GM19239 (cell line): ENCODE measurements around the gene COL16A1.
A peak's percentile ranks its signal among the peaks of the same experiment; 100 is the strongest.
"Not testable (repeated sequence)": the region's sequence is repeated elsewhere in the genome, so short reads cannot be mapped to it uniquely, and the experiment has no call there.

ENCODE experiments used
- DNase-seq: peaks from one replicate; pipeline ENCODE4 v3.0.0; 2011; ENCODE audit warnings: low spot score; ENCODE audit not compliant: insufficient read length
- FAIRE-seq: peaks from 2 replicates; lab custom pipeline; 2011; peaks lifted over from hg19 to GRCh38; lab: Jason Lieb, UNC

The COL16A1 gene

DNA sequence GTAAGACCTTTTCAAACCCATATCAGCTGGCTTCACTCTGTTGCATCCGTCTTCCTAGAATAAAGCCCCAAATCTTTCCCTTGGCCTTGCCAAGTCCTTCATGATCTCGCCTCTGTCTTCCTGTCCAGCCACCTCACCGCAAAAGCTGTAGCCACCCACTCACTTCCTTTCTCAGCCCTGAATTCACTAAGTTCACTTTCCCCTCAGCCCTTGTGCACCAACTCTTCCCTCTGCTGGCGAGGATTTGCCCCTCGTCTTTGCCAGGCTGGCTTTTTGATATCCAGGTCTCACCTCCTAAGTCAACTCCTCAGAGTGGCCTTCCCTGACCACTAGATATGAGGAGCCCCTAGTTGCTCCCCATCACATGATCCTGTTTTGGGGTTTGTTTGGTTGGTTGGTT lies 3.9 kb upstream of the COL16A1 start:
- DNase-seq (no peak), FAIRE-seq (peak; percentile 91)

GRCh38 chr1:31707059-31707600 lies 3.3 kb upstream of the COL16A1 start:
- DNase-seq, FAIRE-seq: not testable (repeated sequence)

DNA sequence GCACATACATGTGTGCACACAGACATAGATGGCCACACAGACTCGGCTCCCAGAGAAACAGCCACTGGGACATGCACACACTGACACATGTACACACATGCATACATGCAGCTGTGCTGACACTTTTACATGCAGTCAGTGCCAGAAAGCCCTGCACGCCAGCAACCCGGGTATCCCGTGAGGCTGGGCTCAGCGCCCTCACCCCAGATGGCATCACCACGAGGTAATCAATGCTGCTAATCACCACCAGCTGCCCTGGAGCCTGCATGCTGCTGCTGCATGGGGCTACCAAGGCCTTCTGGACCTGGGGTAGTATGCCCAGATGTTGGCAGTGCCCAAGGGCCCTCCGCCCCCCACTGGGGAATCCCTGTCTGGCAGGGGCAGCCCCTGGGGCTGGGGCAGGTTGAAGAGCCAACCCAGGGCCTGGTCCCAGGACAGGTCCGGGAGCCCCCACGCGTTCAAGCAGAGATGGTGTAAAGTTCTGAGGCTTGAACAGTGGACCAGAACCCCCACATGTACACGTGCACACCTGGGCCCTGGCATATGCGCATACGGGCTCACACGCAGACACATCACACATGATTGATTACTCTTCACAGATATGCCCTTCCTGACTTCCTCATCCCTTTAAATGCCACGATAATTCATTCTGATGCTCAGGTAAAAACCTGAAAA lies 2.7 kb upstream of the COL16A1 start:
- DNase-seq (no peak), FAIRE-seq (no peak)

- DNase-seq (no peak), FAIRE-seq (no peak)
These were observed 1.5 kb upstream of the COL16A1 start for GRCh38 chr1:31705080-31705866.

DNA sequence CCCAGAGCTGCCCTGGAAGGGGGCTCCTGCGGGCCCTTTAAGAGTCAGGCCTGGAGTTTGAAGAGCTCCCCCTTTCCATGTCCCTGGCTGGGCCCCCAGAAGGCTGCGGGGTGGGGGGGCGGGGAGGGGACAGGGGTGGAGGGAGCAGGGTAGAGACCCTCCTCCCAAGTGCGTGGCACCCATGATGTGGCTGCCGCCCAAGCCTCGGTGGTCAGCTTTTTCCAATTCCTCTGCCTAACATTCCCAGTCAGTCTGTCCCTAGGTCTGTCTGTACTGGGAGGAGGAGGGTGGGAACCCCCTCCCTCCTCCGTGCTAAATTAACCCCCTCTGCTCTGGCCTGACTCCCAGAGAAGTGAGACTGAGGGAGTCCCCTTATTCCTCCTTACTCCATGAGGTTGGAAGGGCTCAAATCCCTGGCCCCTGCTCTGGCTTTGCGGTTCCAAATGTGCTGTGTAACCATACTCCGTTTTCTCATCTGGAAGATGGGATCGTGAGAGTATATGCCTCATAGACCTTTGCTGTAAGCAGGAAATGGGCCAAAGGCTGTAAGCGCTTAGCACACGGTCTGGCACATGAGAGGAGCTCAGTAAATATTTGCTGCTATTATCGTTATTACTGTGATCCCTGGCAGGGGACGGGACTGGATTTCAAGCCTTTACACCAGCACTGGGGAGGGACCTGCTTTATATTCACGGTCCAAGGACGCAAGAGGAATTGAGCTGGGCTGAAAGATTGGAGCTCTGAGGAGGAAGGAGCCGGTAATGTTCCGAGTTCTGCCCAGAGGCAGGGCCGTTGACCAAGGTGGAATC lies 658 bp upstream of the COL16A1 start:
- FAIRE-seq, result peak; percentile 63

GRCh38 chr1:31702836-31703404 lies 897 bp downstream of the COL16A1 start:
- DNase-seq (no peak), FAIRE-seq (no peak)

More for the DNA sequence above, 658 bp upstream of the COL16A1 start:
- no peak for DNase-seq

DNA sequence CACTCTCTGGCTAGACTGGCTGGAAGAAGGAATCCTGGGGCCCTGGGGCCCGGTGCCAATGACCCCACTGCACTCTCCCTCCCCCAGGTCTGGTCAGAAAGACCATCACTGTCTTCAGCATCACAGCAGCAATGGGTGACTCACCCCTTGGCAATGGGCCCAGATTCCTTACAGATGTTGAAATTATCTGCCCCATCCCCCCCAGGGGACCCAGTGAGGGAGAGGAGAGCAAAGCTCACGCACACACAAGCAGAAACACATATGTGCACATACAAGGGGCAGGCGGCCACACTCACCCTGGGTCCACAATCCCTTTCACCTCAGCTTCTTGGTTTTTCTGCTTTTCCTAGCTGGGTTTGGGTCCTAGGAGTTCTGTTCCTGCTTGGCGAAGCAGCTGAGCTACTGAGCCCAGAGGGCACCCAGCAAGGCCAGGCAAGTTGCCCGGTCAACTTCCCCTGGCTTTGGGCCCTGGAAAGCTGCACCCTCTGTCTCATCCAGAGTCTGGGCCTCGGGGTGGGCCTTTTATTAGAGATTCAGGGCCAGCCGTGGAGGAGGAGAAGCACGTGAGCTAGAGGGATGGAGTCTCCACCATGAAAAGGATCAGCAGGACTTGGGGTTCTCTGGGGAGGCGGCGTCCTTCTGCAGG lies 2.6 kb downstream of the COL16A1 start:
- no peak for FAIRE-seq
- no peak for DNase-seq

DNA sequence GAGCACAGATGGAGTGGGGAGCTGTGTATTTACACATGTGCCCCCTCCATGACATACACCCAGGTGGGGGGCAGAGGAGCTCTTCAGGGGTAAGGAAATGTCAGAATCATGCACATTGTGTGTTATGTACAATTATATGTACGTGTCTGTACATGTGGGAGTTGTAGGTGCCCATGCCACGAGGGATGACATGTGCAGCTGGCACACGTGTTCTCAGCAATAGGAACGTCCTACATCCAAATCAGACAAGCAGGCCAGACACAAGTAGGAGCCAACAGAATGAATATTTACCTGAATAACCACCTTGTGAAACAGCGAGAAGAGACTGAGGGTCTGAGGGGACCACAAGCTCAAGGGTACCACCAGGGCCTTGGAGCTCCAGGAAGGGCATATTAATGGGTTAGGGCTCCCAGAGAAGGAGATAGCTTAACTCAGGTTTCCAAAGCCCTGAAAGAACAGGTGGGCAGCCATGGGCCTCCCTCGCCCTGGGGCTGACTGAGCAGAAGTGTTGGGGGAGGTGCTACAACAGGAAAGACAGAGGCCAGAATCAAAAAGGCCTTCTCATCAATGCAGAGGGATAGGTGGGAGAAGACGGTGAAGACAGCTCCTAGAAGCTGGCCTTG lies 3.2 kb downstream of the COL16A1 start:
- DNase-seq (no peak), FAIRE-seq (no peak)

DNA sequence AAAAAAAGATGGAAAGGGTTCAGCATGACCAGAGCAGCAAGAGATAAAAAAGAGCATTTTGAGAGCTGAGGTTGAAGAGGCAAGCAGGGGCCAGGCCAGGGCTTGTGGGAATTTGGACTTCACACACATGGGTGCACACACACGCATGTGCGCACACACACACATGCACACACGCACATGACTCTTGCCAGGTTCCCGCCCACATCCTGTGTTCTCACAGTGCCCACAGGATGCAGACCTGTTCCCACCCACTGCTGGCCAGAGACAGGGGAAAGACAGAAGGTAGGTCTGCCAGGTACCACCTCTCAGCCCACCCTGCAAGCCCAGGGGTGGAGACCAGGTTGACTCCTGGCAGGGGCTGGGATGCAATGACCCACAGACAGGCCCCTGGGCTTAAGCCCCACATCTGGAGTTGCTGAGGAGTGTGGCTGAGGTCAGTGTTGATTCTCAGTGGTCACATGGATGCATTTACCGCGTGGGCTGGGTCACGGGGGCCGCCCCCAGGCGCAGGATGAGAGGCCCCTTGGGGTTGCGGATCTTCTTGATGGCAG lies 4.4 kb downstream of the COL16A1 start:
- FAIRE-seq, result no peak

GRCh38 chr1:31697369-31697984 lies 6.3 kb downstream of the COL16A1 start:
- FAIRE-seq (no peak), DNase-seq (no peak)

More for the DNA sequence above, 4.4 kb downstream of the COL16A1 start:
- DNase-seq, result no peak

DNA sequence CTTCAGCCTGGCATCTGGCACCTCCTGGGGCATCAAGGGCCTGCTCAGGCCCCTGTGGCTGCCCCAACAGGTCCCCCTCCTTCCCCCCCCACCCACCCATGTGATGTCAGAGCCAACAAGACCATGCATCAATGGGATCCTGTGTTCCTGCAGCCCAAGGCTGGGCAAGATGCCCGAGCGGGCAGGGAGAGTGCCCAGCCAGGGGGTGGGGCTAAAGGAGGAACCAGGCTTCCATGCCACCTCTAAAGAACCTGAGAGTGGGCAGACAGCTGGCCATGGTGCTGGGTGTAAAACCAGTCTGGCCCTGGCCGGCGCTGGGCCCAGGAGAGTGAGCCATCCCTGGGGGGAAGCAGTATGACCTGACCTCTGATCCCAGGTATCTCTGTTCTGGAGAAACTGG lies 7.6 kb downstream of the COL16A1 start:
- DNase-seq (no peak), FAIRE-seq (no peak)

GRCh38 chr1:31695327-31695726 lies 8.5 kb downstream of the COL16A1 start:
- FAIRE-seq (no peak), DNase-seq (no peak)

DNA sequence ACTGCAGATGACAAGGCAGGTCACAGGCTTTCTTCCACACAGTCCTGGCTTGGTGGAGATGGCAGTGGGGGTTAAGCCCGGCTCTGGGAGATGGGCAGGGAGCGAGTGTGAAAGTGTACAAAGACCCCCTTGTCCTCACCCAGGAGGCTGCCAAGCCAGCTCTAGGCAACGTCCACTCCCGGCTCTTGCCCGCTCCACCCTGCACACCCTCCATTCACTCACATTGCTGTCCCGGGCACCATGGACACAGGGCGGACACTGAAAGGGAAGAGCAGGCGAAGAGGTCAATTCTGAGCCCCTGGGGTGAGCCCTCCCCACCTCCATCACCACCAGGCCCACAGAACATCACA lies 8.9 kb downstream of the COL16A1 start:
- FAIRE-seq, result no peak
- no peak for DNase-seq

- FAIRE-seq (no peak), DNase-seq (no peak)
These were observed 9.5 kb downstream of the COL16A1 start for GRCh38 chr1:31694069-31694963.

DNA sequence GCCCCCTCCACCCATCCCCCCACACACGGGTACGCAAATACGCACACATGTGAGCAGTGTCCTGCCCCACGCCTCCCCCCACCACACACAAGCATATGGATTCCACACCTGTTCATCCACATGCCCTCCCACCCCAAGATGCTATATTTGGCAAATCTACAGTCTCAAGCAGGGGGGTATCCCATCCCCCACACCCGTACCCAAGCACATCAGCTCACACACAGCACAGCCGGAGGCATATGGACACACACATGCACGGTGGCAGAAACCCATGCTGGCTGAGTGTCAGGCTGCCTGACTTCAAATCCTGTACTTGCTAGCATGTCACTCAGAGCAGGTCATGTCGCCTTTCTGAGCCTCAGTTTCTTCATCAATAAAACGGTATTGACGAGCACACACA lies 10.6 kb downstream of the COL16A1 start:
- FAIRE-seq (no peak), DNase-seq (no peak)

DNA sequence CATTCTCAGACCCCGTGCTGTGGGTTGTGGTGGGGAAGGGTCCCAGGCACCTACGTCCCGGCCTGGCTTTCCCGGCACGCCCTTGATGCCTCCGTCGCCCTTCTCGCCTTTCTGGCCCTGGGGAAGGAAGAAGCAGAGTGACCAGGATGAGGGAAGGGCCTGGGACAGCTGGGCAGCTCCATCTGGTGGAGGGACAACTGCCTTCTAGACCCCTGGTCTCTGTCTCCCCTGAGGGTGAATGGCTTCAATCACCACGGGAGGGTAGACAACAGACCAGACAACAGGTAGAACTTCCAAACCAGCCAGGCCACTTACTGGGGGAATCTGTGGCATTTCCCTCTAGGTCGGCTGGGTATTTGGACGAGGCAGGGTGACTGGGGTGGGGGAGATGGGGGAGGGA lies 11.9 kb downstream of the COL16A1 start:
- FAIRE-seq, result no peak
- no peak for DNase-seq

GRCh38 chr1:31691446-31691845 lies 12.4 kb downstream of the COL16A1 start:
- FAIRE-seq (no peak), DNase-seq (no peak)

DNA sequence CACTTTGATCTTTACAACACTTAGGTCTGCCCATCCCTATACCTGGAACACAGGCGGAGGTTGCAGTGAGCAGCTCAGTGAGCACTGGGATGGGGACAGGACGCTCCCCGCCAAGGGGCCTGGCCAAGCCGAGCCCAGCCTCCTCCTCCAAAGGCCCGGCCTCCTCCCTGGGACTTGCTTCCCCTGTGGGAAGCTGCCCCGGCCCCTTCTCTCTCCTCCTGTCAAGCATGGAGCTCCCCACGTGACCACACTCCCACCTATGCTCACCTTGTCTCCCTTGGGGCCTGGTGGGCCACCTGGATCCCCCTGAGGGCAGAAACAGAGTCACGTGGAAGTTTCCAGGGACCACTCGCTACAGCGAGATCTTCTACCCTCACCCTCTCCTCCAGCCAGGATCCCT lies 12.9 kb downstream of the COL16A1 start:
- DNase-seq (no peak), FAIRE-seq (no peak)
